HL-60/S4 treated with phorbol 12-myristate 13-acetate at 8.2 ng/mL for 4 days and 3 days (cell line): ENCODE results near the gene NUDT2.
"Not testable (repeated sequence)": the region's sequence is repeated elsewhere in the genome, so short reads cannot be mapped to it uniquely, and the experiment has no call there.

Experiments
- in situ Hi-C: fragments of 300-500 bp; cut with MboI; formaldehyde crosslinking; loops from 2 replicates; pipeline ENCODE4 v1.15.0; 2022; ENCODE audit warnings: low sequenced_read_pairs

Gene NUDT2

GRCh38 chr9:34328987-34329832, at the start of gene NUDT2, which contains the start of gene KIF24:
Gene NUDT2, plus strand, starts transcription at chr9:34329569. Its CDS starts 9,471 bp downstream, at chr9:34339040.
Gene KIF24, minus strand, starts transcription at chr9:34329268. Its CDS starts 17,922 bp downstream, at chr9:34311346.
- in situ Hi-C loops: no loop called here

- in situ Hi-C loops: no loop called here
Observed at GRCh38 chr9:34282096-34282495, 47.3 kb upstream of the NUDT2 start.

- in situ Hi-C loops: no loop called here
Observed at GRCh38 chr9:34289159-34289558, 40.2 kb upstream of the NUDT2 start.

GRCh38 chr9:34291023-34291422, 38.3 kb upstream of the NUDT2 start:
- in situ Hi-C loops: no loop called here

GRCh38 chr9:34291423-34291822, 37.9 kb upstream of the NUDT2 start:
- in situ Hi-C loops: no loop called here

GRCh38 chr9:34292552-34292951, 36.8 kb upstream of the NUDT2 start:
- in situ Hi-C loops: no loop called here

- in situ Hi-C loops: not testable (repeated sequence)
Observed at GRCh38 chr9:34301064-34301463, 28.3 kb upstream of the NUDT2 start.

- in situ Hi-C loops: not testable (repeated sequence)
Observed at GRCh38 chr9:34308316-34308715, 21.1 kb upstream of the NUDT2 start.

- in situ Hi-C loops: no loop called here
Observed at GRCh38 chr9:34310215-34310614, 19.2 kb upstream of the NUDT2 start.

GRCh38 chr9:34311499-34312185, 17.7 kb upstream of the NUDT2 start:
- in situ Hi-C loops: no loop called here

GRCh38 chr9:34317436-34317835, 11.9 kb upstream of the NUDT2 start:
- in situ Hi-C loops: no loop called here

- in situ Hi-C loops: no loop called here
Observed at GRCh38 chr9:34318163-34318790, 11.1 kb upstream of the NUDT2 start.

- in situ Hi-C loops: no loop called here
Observed at GRCh38 chr9:34321451-34321850, 7.9 kb upstream of the NUDT2 start.

- in situ Hi-C loops: no loop called here
Observed at GRCh38 chr9:34322899-34323591, 6.3 kb upstream of the NUDT2 start.

- in situ Hi-C loops: no loop called here
Observed at GRCh38 chr9:34326690-34327089, 2.7 kb upstream of the NUDT2 start.

- in situ Hi-C loops: no loop called here
Observed at GRCh38 chr9:34328500-34328986, 826 bp upstream of the NUDT2 start.

GRCh38 chr9:34331196-34331595, 1.8 kb downstream of the NUDT2 start:
- in situ Hi-C loops: no loop called here

GRCh38 chr9:34332076-34332964, 3.0 kb downstream of the NUDT2 start:
- in situ Hi-C loops: no loop called here

GRCh38 chr9:34333836-34334235, 4.5 kb downstream of the NUDT2 start:
- in situ Hi-C loops: no loop called here

GRCh38 chr9:34334337-34334824, 5.0 kb downstream of the NUDT2 start:
- in situ Hi-C loops: no loop called here
